Measurements from ENCODE around the gene INCA1.

GRCh38 chr17:4948166-4948930, 49.0 kb downstream of the INCA1 start, which contains the start of gene PFN1:
- no peak for TF ChIP-seq EZH2phosphoT487 (IDR thresholded peaks at IDR 0.05; ENCODE audit: low read depth, severe bottlenecking, unreplicated experiment)
- no peak for TF ChIP-seq CTCF (IDR thresholded peaks at IDR 0.05; ENCODE audit: poor library complexity)
- TF ChIP-seq EZH2 (IDR thresholded peaks at IDR 0.05; ENCODE audit: borderline replicate concordance): no peak

Data from hepatocyte (in vitro differentiated cells).